Transverse colon (tissue), 4 donors: Measurements from ENCODE around the gene ARRDC5. TPM values are rescaled to one million over a fixed set of nuclear protein-coding genes. Genes with fewer than 3 reads are reported as not detected.

Experiments used
- DNase-seq: peaks from one replicate; pipeline ENCODE4 v3.0.0-alpha.2; 2019
- H3K27ac ChIP-seq, 4 donors: fragments of 200-600 bp; sonication (generic); 2 replicates each; pipeline ENCODE4 v1.5.1; 2016 to 2018; ENCODE audit warnings: inconsistent platforms in 4 of 4
- H3K27me3 ChIP-seq: fragments of 200-600 bp; sonication (generic); 2 replicates; pipeline ENCODE4 v1.5.1; 2017; ENCODE audit warnings: inconsistent platforms
- H3K36me3 ChIP-seq, 4 donors: fragments of 200-600 bp; sonication (generic); 2 replicates each; pipeline ENCODE4 v1.5.1; 2017 to 2019; ENCODE audit warnings: inconsistent platforms in 4 of 4
- H3K4me1 ChIP-seq, 4 donors: fragments of 200-600 bp; sonication (generic); 2 replicates each; pipeline ENCODE4 v1.5.1; 2017 to 2020; ENCODE audit warnings: inconsistent platforms in 4 of 4
- H3K4me3 ChIP-seq, 4 donors: fragments of 200-600 bp; sonication (generic); 1 replicate in 1 of 4; 2 replicates in 3 of 4; pipeline versions ENCODE4 v1.5.1 to v1.6.1; 2017 to 2019; ENCODE audit warnings: inconsistent platforms in 4 of 4
- H3K9me3 ChIP-seq, 2 donors: fragments of 200-600 bp; sonication (generic); 2 replicates each; pipeline ENCODE4 v1.5.1; 2017 to 2019; ENCODE audit warnings: inconsistent platforms in 2 of 2
- CTCF ChIP-seq, 5 experiments: fragments of 200-600 bp in 3 of 5; fragments of 450-650 bp in 2 of 5; sonication (generic) in 3 of 5; IDR thresholded peaks; 1 replicate in 2 of 5; 2 replicates in 3 of 5; pipeline ENCODE4 v1.5.1; 2016 to 2017; ENCODE audit warnings: antibody characterized with exemption in 5 of 5, inconsistent platforms in 3 of 5, mild to moderate bottlenecking in 2 of 5, moderate library complexity in 1 of 5
- EP300 ChIP-seq: sonication (generic); formaldehyde crosslinking; IDR thresholded peaks from one replicate; pipeline ENCODE4 v1.6.1; 2017; ENCODE audit warnings: antibody characterized with exemption, low read depth
- POLR2A ChIP-seq: fragments of 450-650 bp; IDR thresholded peaks from one replicate; pipeline ENCODE4 v1.6.1; 2016; ENCODE audit warnings: antibody characterized with exemption, mild to moderate bottlenecking, moderate library complexity
- POLR2AphosphoS5 ChIP-seq, 3 donors: sonication (generic); formaldehyde crosslinking; IDR thresholded peaks; one replicate each; pipeline ENCODE4 v1.6.1; 2016; ENCODE audit warnings: antibody characterized with exemption in 3 of 3
- WGBS, 2 donors: methylation state at CpG; one replicate each; pipeline ENCODE4 v1.1.5; 2018; ENCODE audit warnings: low coverage in 1 of 2; 5-methylcytosine and 5-hydroxymethylcytosine counted together
- in situ Hi-C, 4 donors: fragments of 200-750 bp; cut with MboI; loops; one replicate each; pipeline versions ENCODE4 v1.15.0 to v1.15.1; 2017; ENCODE audit warnings: low sequenced_read_pairs in 3 of 4, low pct_ligation_motif_present in 1 of 4, low pct_unique_long_range_greater_than_20kb in 1 of 4
- intact Hi-C: fragments of 100-400 bp; cut with DNase I; formaldehyde crosslinking; loops from one replicate; pipeline ENCODE4 v1.15.1; 2023; ENCODE audit warnings: low total_unique reads
- total RNA-seq, 4 donors: library from RNA; depleted of rRNA; stranded (reverse); fragments of >200 nt; gene quantifications; one replicate each; pipeline ENCODE4 v1.1.0, GENCODE V29; 2016

The ARRDC5 gene
- total RNA-seq, 4 donors from 2014 or later, result 1.3 TPM; not detected in 3

GRCh38 chr19:4914736-4915501 is 12.2 kb upstream of the ARRDC5 start:
- H3K4me1 ChIP-seq, result peaks cover 13 to 32% (median 24%) of the 10 kb centered on the region in 4 donors
- peak overlapping the region in 1 of 4 donors; percentile 37 for H3K4me3 ChIP-seq
- intact Hi-C loops (no loop called here), in situ Hi-C loops (loop anchor here in 1 of 4 donors (25.0 kb wide), 1 partner anchor 103 kb away; no protein-coding TSS in a partner anchor)
- no peaks in the 10 kb centered on the region for H3K36me3 ChIP-seq
- peak overlapping the region; percentile 32 to 64 (median 55) for H3K27ac ChIP-seq
- H3K27me3 ChIP-seq, result no peaks in the 10 kb centered on the region
- peak; percentile 89 for DNase-seq
- H3K9me3 ChIP-seq, result no peaks in the 10 kb centered on the region
- peak in 2 of 3 donors; percentile 43 to 44 for TF ChIP-seq POLR2AphosphoS5 (IDR thresholded peaks at IDR 0.05)
- TF ChIP-seq CTCF (IDR thresholded peaks at IDR 0.05), result no peak
- 52 to 80% methylated on average over 9 to 21 of the region's 23 CpGs for WGBS, 2 donors

GRCh38 chr19:4913996-4914735 is 11.5 kb upstream of the ARRDC5 start:
- H3K27me3 ChIP-seq, result peaks cover 3% of the 10 kb centered on the region
- H3K4me3 ChIP-seq, result peak overlapping the region in 1 of 4 donors; percentile 37
- TF ChIP-seq POLR2AphosphoS5 (IDR thresholded peaks at IDR 0.05), result no peak
- no peak for TF ChIP-seq POLR2A
- TF ChIP-seq EP300, result no peak
- TF ChIP-seq CTCF (IDR thresholded peaks at IDR 0.05), result no peak
- no peaks in the 10 kb centered on the region for H3K9me3 ChIP-seq
- WGBS, 2 donors, result 81 to 83% methylated on average over 8 to 24 of the region's 24 CpGs
- peak; percentile 17 for DNase-seq
- H3K4me1 ChIP-seq, result peaks cover 16 to 37% (median 29%) of the 10 kb centered on the region in 4 donors
- H3K27ac ChIP-seq, result peak overlapping the region in 2 of 4 donors; percentile 51 to 64
- intact Hi-C loops, result no loop called here
- in situ Hi-C loops, result loop anchor here in 1 of 4 donors (25.0 kb wide), 1 partner anchor 102 kb away; no protein-coding TSS in a partner anchor
- H3K36me3 ChIP-seq, result no peaks in the 10 kb centered on the region

- WGBS, 2 donors, result 31 to 45% methylated on average over 10 to 29 of the region's 29 CpGs
- no peaks in the 10 kb centered on the region for H3K9me3 ChIP-seq
- in situ Hi-C loops, result loop anchor here in 1 of 4 donors (25.0 kb wide), 1 partner anchor 100 kb away; no protein-coding TSS in a partner anchor
- TF ChIP-seq POLR2AphosphoS5 (IDR thresholded peaks at IDR 0.05) (peak in 1 of 3 donors; percentile 19), POLR2A (no peak), CTCF (IDR thresholded peaks at IDR 0.05) (peak; percentile 55 to 67 (median 60))
- H3K4me1 ChIP-seq, result peaks cover 18 to 40% (median 32%) of the 10 kb centered on the region in 4 donors
- peak overlapping the region in 2 of 4 donors; percentile 13 to 80 for H3K4me3 ChIP-seq
- H3K36me3 ChIP-seq, result no peaks in the 10 kb centered on the region
- peaks cover 10% of the 10 kb centered on the region for H3K27me3 ChIP-seq
- peak; percentile 64 for DNase-seq
- peak overlapping the region in 3 of 4 donors; percentile 33 to 51 (median 38) for H3K27ac ChIP-seq
- intact Hi-C loops, result loop anchor here (1.0 kb wide), 1 partner anchor 97 kb away; no protein-coding TSS in a partner anchor
These were observed 9.3 kb upstream of the ARRDC5 start for GRCh38 chr19:4911786-4912672.
